IMR-90 (cell line): ENCODE data around the gene SVIP. TPM values are rescaled to one million over a fixed set of nuclear protein-coding genes. Genes with fewer than 3 reads are reported as not detected.

Experiments
- ATAC-seq: fragments of 200-7000 bp; cut with Tn5 transposase; 2 replicates; pipeline ENCODE4 v1.9.1; 2020; ENCODE audit warnings: low read depth, mild to moderate bottlenecking, moderate library complexity
- BruUV-seq: library from RNA; stranded (reverse); fragments of 400-500 nt; replicated peaks from 2 replicates; lab custom pipeline; 2021; lab: Mats Ljungman, UMichigan
- CTCF ChIA-PET: fragments of 300-600 bp; formaldehyde crosslinking; extraction: SDS; loops from one replicate; lab custom pipeline; 2021; ENCODE audit warnings: antibody characterized with exemption; lab: Yijun Ruan, JAX
- POLR2A ChIA-PET: fragments of 300-600 bp; sonication (Branson Sonifier 250); formaldehyde crosslinking; loops from one replicate; lab custom pipeline; 2022; ENCODE audit warnings: antibody characterized with exemption; ENCODE audit not compliant: unreplicated experiment; lab: Charles Lee
- DNase-seq: peaks from one replicate; pipeline ENCODE4 v3.0.0; 2013
- H2AFZ ChIP-seq: replicated peaks from 2 replicates; pipeline ENCODE3; 2013; ENCODE audit warnings: low read length, mild to moderate bottlenecking; ENCODE audit not compliant: poor library complexity
- H2AK5ac ChIP-seq: 2 replicates; pipeline ENCODE4 v1.6.1; 2013; ENCODE audit warnings: low read depth, low read length, inconsistent platforms
- H2AK9ac ChIP-seq: replicated peaks from 2 replicates; pipeline ENCODE3; 2013; ENCODE audit warnings: mild to moderate bottlenecking, low read depth, low read length, moderate library complexity; ENCODE audit not compliant: poor library complexity
- H2BK120ac ChIP-seq: 2 replicates; pipeline ENCODE4 v1.6.1; 2013; ENCODE audit warnings: low read depth, low read length, inconsistent platforms
- H2BK15ac ChIP-seq: 3 replicates; pipeline ENCODE4 v1.6.1; 2013; ENCODE audit warnings: low read depth, low read length, inconsistent platforms
- H2BK20ac ChIP-seq: 2 replicates; pipeline ENCODE4 v1.6.1; 2013; ENCODE audit warnings: low read depth, mild to moderate bottlenecking, inconsistent platforms, low read length, moderate library complexity
- H2BK5ac ChIP-seq: 2 replicates; pipeline ENCODE4 v1.6.1; 2013; ENCODE audit warnings: mild to moderate bottlenecking, low read depth, low read length, inconsistent platforms; ENCODE audit not compliant: poor library complexity, severe bottlenecking
- H3K14ac ChIP-seq: replicated peaks from 2 replicates; pipeline ENCODE4 v1.6.1; 2013; ENCODE audit warnings: low read depth, low read length, inconsistent platforms
- H3K18ac ChIP-seq: 2 replicates; pipeline ENCODE4 v1.6.1; 2013; ENCODE audit warnings: low read depth, low read length, control low read depth
- H3K23ac ChIP-seq: 2 replicates; pipeline ENCODE4 v1.6.1; 2013; ENCODE audit warnings: low read depth, low read length, inconsistent platforms
- H3K27ac ChIP-seq: 2 replicates; pipeline ENCODE4 v1.5.1; 2013; ENCODE audit warnings: mild to moderate bottlenecking, control low read depth, low read length; ENCODE audit not compliant: insufficient read depth
- H3K27me3 ChIP-seq: 2 replicates; pipeline ENCODE4 v1.6.1; 2013; ENCODE audit warnings: low read length; ENCODE audit not compliant: control insufficient read depth, insufficient read depth
- H3K36me3 ChIP-seq: 2 replicates; pipeline ENCODE4 v1.6.1; 2013; ENCODE audit warnings: low read length, mixed read lengths; ENCODE audit not compliant: control insufficient read depth, insufficient read depth
- H3K4ac ChIP-seq: 2 replicates; pipeline ENCODE4 v1.6.1; 2013; ENCODE audit warnings: low read depth, low read length, inconsistent platforms
- H3K4me1 ChIP-seq: 2 replicates; pipeline ENCODE4 v1.6.1; 2013; ENCODE audit warnings: low read length, mixed read lengths; ENCODE audit not compliant: control insufficient read depth, insufficient read depth
- H3K4me2 ChIP-seq: 2 replicates; pipeline ENCODE4 v1.6.1; 2013; ENCODE audit warnings: low read depth, mild to moderate bottlenecking, control low read depth, low read length, moderate library complexity
- H3K4me3 ChIP-seq: 2 replicates; pipeline ENCODE4 v1.5.1; 2013; ENCODE audit warnings: low read depth, mild to moderate bottlenecking, control low read depth, low read length, moderate library complexity; ENCODE audit not compliant: insufficient read depth
- H3K56ac ChIP-seq: 2 replicates; pipeline ENCODE4 v1.6.1; 2013; ENCODE audit warnings: low read length, inconsistent platforms; ENCODE audit not compliant: insufficient read depth; ENCODE audit errors: extremely low read depth
- H3K79me1 ChIP-seq, 2 experiments: 2 replicates each; pipeline ENCODE4 v1.6.1; 2013; ENCODE audit warnings: low read length in 2 of 2, inconsistent platforms in 1 of 2, low read depth in 1 of 2
- H3K9ac ChIP-seq: 2 replicates; pipeline ENCODE4 v1.6.1; 2013; ENCODE audit warnings: low read depth, low read length, control low read depth
- H3K9me1 ChIP-seq: 2 replicates; pipeline ENCODE4 v1.6.1; 2013; ENCODE audit warnings: low read length, inconsistent platforms; ENCODE audit not compliant: insufficient read depth
- H3K9me3 ChIP-seq: 2 replicates; pipeline ENCODE4 v1.6.1; 2013; ENCODE audit warnings: low read length; ENCODE audit not compliant: control insufficient read depth, insufficient read depth
- H4K20me1 ChIP-seq: 2 replicates; pipeline ENCODE4 v1.6.1; 2013; ENCODE audit warnings: low read length, inconsistent platforms; ENCODE audit not compliant: insufficient read depth
- H4K5ac ChIP-seq: 2 replicates; pipeline ENCODE4 v1.6.1; 2013; ENCODE audit warnings: mild to moderate bottlenecking, low read depth, low read length, control low read depth
- H4K8ac ChIP-seq, 2 experiments: 2 replicates each; pipeline ENCODE4 v1.6.1; 2013; ENCODE audit warnings: low read depth in 2 of 2, low read length in 2 of 2, control low read depth in 1 of 2, inconsistent platforms in 1 of 2
- H4K91ac ChIP-seq: 2 replicates; pipeline ENCODE4 v1.6.1; 2013; ENCODE audit warnings: low read depth, low read length, inconsistent platforms; ENCODE audit not compliant: insufficient read depth
- MAFK ChIP-seq: IDR thresholded peaks from 2 replicates; pipeline ENCODE4 v1.6.1; 2012; ENCODE audit warnings: low read depth, low read length, improper control_type of control experiment
- POLR2A ChIP-seq: IDR thresholded peaks from 2 replicates; pipeline ENCODE4 v1.6.1; 2012; ENCODE audit warnings: mild to moderate bottlenecking, low read depth, low read length
- SMC3 ChIP-seq: fragments of 150-350 bp; IDR thresholded peaks from 2 replicates; pipeline ENCODE4 v1.6.1; 2016; ENCODE audit warnings: low read depth, mild to moderate bottlenecking, antibody characterized with exemption, low read length, moderate library complexity
- dilution Hi-C: fragments of 300-500 bp; cut with HindIII; formaldehyde crosslinking; loops from one replicate; pipeline ENCODE4 v1.14.3; 2018; ENCODE audit warnings: low sequenced_read_pairs; ENCODE audit not compliant: unreplicated experiment
- in situ Hi-C: fragments of 300-500 bp; cut with MboI; formaldehyde crosslinking; loops from 3 replicates; pipeline ENCODE4 v1.14.3; 2019; ENCODE audit warnings: low sequenced_read_pairs, inconsistent platforms, mixed read lengths
- intact Hi-C: fragments of 100-400 bp; cut with micrococcal nuclease; formaldehyde crosslinking; loops from 2 replicates; pipeline ENCODE4 v1.10.0; 2022
- polyA plus RNA-seq, 3 experiments: library from polyadenylated mRNA; depleted of rRNA; stranded (reverse); fragments of >200 nt; gene quantifications; 2 replicates each; pipeline ENCODE4 v1.2.3, GENCODE V29; 2012; ENCODE audit warnings: low replicate concordance in 1 of 3
- total RNA-seq: library from RNA; depleted of rRNA; stranded (reverse); fragments of >200 nt; gene quantifications from 2 replicates; pipeline ENCODE4 v1.2.3, GENCODE V29; 2012

Gene SVIP
- total and polyA plus RNA-seq, 2 of the 4 experiments (the other 2 are of a cell fraction) = 2.0 to 6.8 TPM

- Histone ChIP-seq H3K4me1 (peaks cover 4% of the 10 kb centered on the region), H3K56ac (no peak overlapping the region), H3K18ac (no peak overlapping the region), H3K4me3 (no peak overlapping the region), H4K8ac (no peak overlapping the region), H2BK5ac (no peak overlapping the region), H3K27ac (no peak overlapping the region; the same call in 1 of the 2 replicates), H4K5ac (no peak overlapping the region), H3K9ac (no peak overlapping the region), H2BK15ac (no peak overlapping the region), H2AK5ac (no peak overlapping the region), H3K9me1 (no peaks in the 10 kb centered on the region), H2AFZ (no peak overlapping the region), H4K91ac (no peak overlapping the region), H3K9me3 (no peaks in the 10 kb centered on the region), H2BK20ac (peak overlapping the region; percentile 61; the same call in 1 of the 2 replicates), H4K20me1 (no peaks in the 10 kb centered on the region), H3K36me3 (no peaks in the 10 kb centered on the region), H2BK120ac (peak overlapping the region; percentile 26; the same call in 1 of the 2 replicates), H2AK9ac (no peak overlapping the region), H3K14ac (no peak overlapping the region), H3K4ac (peak overlapping the region; percentile 88), H3K79me1 (no peaks in the 10 kb centered on the region), H3K27me3 (no peaks in the 10 kb centered on the region), H3K23ac (no peak overlapping the region), H3K4me2 (no peak overlapping the region)
- BruUV-seq = no TSS peak
- ATAC-seq = no peak
- dilution Hi-C loops (no loop called here), in situ Hi-C loops (loop anchor here (25.0 kb wide), 1 partner anchor 1509 kb away; no protein-coding TSS in a partner anchor), intact Hi-C loops (loop anchor here (5.0 to 10.0 kb wide), 7 partner anchors 234 to 1616 kb away; partner anchors contain the start of gene LUZP2)
- ChIA-PET CTCF (interaction anchor here (0.7 kb wide), 1 partner anchor 868 kb away, joined by 3 read pairs; no protein-coding TSS in a partner anchor), POLR2A (no interaction called here)
- no peak for TF ChIP-seq MAFK
- TF ChIP-seq SMC3 = no peak
- no peak for TF ChIP-seq POLR2A
- no peak for DNase-seq
These were observed 49.0 kb upstream of the SVIP start for GRCh38 chr11:22878604-22879003.
